Upper lobe of left lung (tissue), 4 donors: ENCODE results near the gene GJC1.

Experiments used
- EP300 ChIP-seq, 4 donors: sonication (generic); formaldehyde crosslinking; IDR thresholded peaks; one replicate each; pipeline ENCODE4 v1.5.1; 2017; ENCODE audit warnings: antibody characterized with exemption in 4 of 4, control low read depth in 2 of 4
- POLR2A ChIP-seq, 4 donors: fragments of 450-650 bp; IDR thresholded peaks; one replicate each; pipeline ENCODE4 v1.5.1; 2016 to 2017; ENCODE audit warnings: antibody characterized with exemption in 4 of 4, mild to moderate bottlenecking in 2 of 4
- POLR2AphosphoS5 ChIP-seq, 2 donors: sonication (generic); formaldehyde crosslinking; IDR thresholded peaks; one replicate each; pipeline ENCODE4 v1.5.1; 2017; ENCODE audit warnings: antibody characterized with exemption in 2 of 2
- TF ChIP-seq, protein P1 (sequence below), 6 experiments: fragments of 450-650 bp in 4 of 6; fragments of 200-600 bp in 2 of 6; sonication (generic) in 2 of 6; IDR thresholded peaks; one replicate each; pipeline ENCODE4 v1.5.1; 2016 to 2019; ENCODE audit warnings: antibody characterized with exemption in 6 of 6

DNA sequence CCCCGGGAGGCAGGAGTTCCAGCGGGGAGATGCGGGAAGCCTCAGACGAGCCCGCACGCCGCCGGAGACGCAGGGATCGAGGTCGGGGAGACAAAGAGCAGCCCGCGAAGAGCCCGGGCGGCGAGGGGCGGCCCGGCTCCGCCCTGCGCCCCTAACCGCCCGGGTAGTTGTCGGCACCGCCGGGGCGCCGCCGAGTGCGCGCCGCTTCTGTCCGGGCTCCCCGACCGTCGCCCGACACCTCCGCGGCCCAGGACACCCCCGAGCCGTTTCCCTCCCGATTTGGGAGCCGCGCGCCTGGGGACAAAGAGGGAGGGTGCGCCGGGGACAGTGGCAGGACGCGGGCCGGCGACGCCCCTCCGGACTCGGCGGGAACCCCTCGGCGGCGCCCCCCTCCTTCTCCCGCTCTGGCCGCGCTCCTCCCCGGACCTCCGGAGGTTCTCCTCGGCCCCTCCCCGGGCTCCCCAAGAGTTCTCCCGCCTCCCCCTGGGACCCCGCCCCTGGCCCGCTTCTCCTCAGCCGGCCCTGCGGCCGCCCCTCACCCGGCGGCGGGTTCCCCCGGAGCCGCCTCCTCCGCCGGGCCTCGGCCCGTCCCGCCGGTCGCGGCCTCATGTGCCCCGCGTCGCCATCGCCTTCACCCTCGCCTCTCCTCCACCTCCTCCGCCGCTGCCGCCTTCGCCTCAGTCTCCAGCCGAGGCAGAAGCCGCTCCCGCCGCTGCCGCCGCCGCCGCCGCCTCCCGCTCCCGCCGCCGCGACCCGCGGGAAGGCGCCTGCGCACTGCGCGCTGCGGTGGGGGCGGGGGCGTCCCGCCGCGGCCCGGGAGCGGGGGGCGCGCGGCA lies at the start of gene GJC1:
- TF ChIP-seq, protein P1, sequence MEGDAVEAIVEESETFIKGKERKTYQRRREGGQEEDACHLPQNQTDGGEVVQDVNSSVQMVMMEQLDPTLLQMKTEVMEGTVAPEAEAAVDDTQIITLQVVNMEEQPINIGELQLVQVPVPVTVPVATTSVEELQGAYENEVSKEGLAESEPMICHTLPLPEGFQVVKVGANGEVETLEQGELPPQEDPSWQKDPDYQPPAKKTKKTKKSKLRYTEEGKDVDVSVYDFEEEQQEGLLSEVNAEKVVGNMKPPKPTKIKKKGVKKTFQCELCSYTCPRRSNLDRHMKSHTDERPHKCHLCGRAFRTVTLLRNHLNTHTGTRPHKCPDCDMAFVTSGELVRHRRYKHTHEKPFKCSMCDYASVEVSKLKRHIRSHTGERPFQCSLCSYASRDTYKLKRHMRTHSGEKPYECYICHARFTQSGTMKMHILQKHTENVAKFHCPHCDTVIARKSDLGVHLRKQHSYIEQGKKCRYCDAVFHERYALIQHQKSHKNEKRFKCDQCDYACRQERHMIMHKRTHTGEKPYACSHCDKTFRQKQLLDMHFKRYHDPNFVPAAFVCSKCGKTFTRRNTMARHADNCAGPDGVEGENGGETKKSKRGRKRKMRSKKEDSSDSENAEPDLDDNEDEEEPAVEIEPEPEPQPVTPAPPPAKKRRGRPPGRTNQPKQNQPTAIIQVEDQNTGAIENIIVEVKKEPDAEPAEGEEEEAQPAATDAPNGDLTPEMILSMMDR (IDR thresholded peaks at IDR 0.05) = no peak
- TF ChIP-seq POLR2A (IDR thresholded peaks at IDR 0.05) (no peak), POLR2AphosphoS5 (IDR thresholded peaks at IDR 0.05) (peak in 1 of 2 donors; percentile 2), EP300 (IDR thresholded peaks at IDR 0.05) (no peak)
